NCI-H2227 treated with DMSO at 0.1 percent for 48 hours (cell line): Measurements from ENCODE around the gene TAX1BP3.

Experiments used
- DNase-seq: peaks from one replicate; lab custom pipeline; 2025; lab: John Stamatoyannopoulos, UW

The TAX1BP3 gene

DNA sequence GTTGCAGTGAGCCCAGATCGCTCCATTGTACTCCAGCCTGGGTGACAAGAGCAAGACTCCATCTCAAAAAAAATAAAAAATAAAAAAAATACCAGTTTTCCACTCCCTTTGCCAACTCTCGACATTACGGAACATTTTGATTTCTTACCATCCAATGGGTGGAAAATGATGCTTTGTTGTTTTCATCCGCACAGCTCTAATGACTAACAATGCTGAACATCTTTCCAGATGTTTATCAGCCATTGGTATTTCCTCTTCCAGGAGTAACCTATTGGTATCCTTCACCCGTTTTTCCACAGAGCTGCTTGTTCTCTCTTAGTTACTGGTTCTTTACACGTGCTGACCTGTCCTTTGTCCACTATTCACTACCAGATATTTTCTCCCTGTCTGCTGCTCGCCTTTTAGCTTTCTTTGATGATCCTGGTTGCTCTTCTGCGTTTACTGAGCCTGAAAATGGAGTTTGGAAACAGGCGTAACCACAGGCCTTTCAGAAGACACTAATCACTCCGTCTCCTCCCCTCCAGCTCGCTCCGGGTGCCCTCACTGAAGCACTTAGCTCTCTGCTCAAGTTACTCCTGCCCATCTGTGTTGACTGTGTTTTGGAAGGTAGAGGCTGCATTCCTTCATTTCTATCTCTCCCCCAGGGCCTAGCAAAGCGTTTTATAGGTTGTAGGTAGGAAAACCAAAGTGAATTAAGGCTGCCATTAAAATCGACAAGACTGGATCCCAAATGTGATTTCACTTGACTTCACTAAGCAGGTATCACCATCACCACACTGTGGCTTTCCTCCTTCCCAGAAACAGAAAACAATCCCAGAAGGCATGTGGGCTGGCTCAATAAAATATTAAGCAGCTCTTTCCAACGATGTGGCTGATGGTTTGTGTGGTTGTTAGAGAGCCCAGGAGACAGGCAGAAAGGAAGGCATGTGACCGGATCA is 41.3 kb downstream of the TAX1BP3 start:
- peak; percentile 35 for DNase-seq

DNA sequence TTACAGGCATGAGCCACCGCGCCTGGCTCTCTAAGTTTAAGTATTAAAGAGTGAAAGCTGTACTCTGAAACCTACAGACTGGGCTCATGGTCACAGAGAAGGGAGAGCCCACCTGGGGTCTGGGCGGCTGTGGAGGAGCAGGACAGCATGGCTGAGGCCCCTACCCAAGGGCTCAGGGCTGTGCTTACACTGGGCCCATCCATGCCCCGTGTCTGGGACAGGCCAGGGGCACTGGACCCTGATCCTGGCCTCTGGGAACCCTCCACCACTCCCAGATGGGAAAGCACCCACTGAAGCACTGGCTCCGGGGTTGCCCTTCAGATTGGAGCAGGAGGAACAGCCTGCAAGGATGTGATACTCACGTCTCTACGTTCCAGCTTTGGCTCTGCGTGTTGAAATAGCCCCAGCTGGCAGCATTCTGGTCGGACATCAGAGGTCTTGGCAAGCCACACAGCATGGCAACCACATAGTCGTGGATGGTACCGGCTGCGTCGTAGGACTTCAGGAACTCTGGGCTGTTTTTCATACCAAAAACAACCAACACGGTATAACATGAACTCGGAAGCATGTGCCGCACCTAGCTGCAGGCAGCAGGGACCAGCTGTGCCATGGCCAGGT is 45.3 kb downstream of the TAX1BP3 start:
- no peak for DNase-seq

DNA sequence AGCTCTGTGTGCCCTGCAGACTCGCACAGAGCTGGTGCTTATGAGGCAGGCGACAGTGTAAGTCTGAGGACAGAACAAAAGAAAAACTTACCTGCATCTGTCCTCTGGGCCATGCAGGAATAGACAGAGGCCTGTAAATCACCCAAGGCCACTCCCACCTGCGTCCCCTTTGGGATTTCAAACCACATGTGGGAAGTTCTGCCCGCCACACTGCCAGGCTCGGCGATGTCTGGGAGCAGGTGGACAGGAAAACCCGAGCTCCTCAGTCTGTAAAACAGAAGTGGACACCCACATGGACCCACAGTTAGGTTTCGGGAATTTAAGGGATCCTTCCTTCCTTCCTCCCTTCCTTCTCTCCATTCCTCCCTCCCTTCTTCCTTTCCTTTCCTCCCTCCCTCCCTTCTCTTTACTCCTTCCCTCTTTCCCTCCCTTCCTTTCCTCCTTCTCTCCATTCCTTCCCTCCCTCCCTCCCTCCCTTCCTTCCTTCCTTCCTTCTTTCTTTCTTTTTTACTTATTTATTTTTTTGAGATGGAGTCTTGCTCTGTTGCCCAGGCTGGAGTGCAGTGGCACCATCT is 47.1 kb downstream of the TAX1BP3 start:
- DNase-seq, result no peak

DNA sequence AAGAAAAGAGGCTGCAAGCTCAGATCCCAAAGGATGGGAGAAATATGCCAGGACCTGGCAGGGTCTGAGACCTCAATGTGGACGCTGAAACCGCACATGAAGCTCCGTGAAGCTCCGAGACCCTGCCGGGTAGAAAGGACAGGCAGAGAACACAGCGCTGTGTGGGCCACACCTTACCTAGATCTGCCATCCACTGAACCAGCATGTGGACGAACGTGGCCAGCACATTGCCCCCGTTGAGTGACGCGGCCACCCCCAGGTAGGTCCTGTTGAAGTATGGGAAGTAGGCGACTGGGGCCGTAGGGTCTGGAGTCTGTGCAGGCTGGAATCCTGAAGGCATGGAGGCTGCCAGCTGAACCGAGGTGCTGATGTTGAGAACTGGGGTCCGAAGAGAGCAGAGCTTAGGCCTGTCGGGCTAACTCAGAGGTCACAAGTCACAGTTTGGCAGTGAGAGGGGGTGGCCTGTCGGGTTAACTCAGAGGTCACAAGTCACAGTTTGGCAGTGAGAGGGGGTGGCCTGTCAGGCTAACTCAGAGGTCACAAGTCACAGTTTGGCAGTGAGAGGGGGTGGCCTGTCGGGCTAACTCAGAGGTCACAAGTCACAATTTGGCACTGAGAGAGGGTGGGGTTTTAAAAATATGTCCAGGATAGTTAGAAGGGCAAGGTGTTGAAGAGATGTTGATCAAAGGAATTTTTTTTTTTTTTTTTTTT is 53.1 kb downstream of the TAX1BP3 start:
- DNase-seq, result no peak

DNA sequence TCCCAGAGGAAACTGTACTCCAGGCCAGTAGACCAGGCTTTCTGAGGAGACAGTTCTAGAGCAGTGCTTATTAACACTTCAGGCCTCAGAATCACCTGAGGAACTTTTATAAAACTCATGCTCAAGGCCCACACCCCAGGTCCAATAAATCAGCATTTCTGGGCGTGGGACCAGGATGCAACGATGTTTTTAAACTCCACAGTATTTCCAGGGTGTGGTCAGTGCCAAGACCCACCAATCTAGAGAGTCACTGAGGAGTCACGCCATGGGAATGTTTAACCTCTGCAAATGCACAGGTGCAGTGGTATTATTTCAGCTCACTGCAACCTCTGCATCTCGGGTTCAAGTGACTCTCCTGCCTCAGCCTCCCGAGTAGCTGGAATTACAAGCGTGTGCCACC is 55.3 kb downstream of the TAX1BP3 start:
- no peak for DNase-seq
